Fibroblast of villous mesenchyme (primary cell): ENCODE results near the gene OR7C1. TPM values are rescaled to one million over a fixed set of nuclear protein-coding genes. Genes with fewer than 3 reads are reported as not detected.
A peak's percentile ranks its signal among the peaks of the same experiment; 100 is the strongest.
"Not testable (repeated sequence)": the region's sequence is repeated elsewhere in the genome, so short reads cannot be mapped to it uniquely, and the experiment has no call there.

Experiments used
- DNase-seq: peaks from one replicate; pipeline ENCODE4 v3.0.0-alpha.2; 2010; ENCODE audit warnings: low read depth
- H3K4me3 ChIP-seq: 2 replicates; pipeline ENCODE4 v1.5.1; 2011; ENCODE audit warnings: low read depth, mild to moderate bottlenecking, low read length
- total RNA-seq: library from RNA; depleted of rRNA; stranded (reverse); fragments of >200 nt; gene quantifications from 2 replicates; pipeline ENCODE4 v1.2.3, GENCODE V29; 2012
- TF ChIP-seq, protein P1 (sequence below): IDR thresholded peaks from 2 replicates; pipeline ENCODE4 v1.5.1; 2012; ENCODE audit warnings: low read depth, mild to moderate bottlenecking, low read length; ENCODE audit not compliant: insufficient read depth

Gene OR7C1
- total RNA-seq, 1 donor, result not detected

DNA sequence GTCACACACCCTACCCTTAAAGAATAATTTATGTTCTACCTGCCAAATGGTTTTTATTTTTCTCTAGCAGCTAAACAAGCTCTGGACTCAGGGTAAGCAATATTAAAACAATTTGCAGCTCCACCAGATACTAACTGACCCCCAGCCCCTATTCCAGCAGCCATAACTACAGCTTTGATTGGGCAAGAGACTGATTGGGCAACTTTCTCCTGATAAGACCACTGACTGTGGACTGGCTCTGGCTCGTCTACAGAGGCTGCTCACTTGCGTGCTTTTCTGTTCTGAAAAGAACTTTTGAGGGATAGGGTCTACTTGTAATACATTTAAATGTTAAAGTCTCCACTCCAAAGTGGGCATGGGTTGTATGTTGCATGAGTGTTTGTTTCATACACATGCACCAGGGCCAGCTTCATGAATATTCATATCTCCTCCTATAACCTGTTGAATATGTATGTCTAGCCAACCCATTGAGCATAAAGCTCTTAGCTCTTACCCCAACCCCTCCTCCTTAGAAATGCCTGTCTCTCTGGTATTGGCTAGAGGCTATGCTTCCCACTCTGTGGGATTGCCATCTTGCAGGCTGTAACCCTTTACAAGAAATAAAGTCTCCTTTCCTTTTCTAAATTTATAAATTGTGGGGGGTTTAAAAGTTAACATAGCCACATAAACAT, 19.9 kb downstream of the OR7C1 start:
- DNase-seq, result peak; percentile 20
- H3K4me3 ChIP-seq, result no peak overlapping the region
- TF ChIP-seq, protein P1, sequence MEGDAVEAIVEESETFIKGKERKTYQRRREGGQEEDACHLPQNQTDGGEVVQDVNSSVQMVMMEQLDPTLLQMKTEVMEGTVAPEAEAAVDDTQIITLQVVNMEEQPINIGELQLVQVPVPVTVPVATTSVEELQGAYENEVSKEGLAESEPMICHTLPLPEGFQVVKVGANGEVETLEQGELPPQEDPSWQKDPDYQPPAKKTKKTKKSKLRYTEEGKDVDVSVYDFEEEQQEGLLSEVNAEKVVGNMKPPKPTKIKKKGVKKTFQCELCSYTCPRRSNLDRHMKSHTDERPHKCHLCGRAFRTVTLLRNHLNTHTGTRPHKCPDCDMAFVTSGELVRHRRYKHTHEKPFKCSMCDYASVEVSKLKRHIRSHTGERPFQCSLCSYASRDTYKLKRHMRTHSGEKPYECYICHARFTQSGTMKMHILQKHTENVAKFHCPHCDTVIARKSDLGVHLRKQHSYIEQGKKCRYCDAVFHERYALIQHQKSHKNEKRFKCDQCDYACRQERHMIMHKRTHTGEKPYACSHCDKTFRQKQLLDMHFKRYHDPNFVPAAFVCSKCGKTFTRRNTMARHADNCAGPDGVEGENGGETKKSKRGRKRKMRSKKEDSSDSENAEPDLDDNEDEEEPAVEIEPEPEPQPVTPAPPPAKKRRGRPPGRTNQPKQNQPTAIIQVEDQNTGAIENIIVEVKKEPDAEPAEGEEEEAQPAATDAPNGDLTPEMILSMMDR, result no peak

DNA sequence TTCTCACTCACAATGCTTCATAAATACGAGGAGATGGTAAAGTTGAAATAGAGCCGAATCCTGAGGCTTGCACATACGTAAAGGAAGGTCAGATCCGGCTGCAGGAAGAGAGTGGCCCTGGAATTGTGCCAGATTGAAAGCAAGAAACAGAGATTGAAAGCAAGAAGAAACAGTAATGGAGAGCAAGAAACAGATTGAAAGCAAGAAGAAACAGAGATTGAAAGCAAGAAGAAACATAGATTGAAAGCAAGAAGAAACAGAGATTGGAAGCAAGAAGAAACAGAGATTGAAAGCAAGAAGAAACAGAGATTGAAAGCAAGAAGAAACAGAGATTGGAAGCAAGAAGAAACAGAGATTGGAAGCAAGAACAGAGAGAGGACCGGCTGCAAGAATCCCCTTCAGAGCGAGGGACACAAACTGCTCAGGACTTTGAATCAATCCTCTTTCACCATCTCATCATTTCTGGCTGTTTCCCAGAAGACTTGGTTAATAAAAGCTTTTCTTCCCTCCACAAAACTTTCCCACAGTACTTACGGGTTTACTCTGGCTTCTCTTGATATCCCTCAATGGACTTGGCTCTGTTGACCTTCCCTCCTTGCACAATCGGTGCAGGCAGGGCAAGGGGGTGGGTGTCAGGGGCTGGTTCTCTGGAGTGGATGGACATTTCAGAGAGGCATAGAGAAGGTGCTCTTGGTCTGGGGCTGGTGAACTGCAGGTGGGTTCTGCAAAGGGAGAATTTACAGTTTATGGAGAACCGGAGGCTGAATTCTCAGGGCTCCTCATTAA, 25.5 kb downstream of the OR7C1 start:
- H3K4me3 ChIP-seq, result no peak overlapping the region
- TF ChIP-seq, protein P1, result no peak
- DNase-seq, result no peak

DNA sequence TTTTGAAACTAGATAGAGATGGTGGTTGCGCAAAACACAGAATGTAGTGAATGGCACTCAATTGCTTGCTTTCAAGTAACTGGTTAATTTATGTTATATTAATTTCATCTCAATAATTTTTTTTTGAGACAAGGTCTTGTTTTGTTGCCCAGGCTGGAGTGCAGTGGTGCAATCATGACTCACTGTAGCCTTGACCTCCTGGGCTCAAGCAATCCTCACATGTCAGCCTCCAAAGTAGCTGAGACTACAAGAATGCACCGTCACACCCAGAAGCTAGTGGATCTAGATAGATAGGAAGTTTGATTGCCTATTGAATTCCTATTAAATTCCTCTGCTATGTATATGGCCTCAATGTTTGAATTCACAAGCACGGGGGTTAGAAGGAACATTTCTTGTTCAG, 30.2 kb downstream of the OR7C1 start:
- DNase-seq, result peak; percentile 9
- no peak overlapping the region for H3K4me3 ChIP-seq
- TF ChIP-seq, protein P1, result no peak

DNA sequence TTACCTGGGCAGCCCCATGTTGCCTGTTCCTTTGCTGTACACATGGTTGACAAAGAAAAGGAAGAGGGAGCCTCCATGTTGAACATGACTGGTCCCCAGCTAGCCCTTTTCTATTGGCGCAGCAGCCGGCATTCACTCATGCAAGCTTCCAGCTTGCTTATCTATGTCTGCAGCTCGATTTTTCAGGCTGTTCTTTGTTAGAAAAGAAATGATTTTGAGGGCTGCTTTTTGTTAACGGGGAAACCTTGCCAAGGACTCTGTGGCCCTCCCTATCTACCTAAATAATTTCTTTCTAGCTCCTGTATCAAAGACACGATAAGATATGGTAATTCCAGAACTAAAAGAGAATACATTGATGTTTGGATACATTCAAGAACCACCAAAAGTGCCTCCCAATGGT, 36.2 kb downstream of the OR7C1 start:
- DNase-seq, result no peak
- TF ChIP-seq, protein P1, result no peak
- H3K4me3 ChIP-seq, result no peak overlapping the region

DNA sequence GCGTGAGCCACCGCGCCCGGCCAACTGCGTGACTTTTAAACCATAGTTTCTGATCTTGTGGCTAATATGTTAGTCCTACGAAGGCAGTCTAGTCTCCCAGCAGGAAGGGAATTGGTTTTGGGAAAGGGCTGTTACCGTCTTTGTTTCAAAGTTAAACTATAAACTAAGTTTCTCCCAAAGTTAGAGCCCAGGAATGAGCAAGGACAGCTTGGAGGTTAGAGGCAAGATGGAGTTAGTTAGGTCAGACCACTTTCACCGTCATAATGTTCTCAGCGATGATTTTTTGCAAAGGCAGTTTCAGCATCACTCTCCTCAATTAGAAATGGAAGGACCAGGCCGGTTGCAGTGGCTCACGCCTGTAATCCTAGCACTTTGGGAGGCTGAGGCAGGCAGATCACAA, 39.0 kb downstream of the OR7C1 start:
- TF ChIP-seq, protein P1, result no peak
- no peak for DNase-seq
- no peak overlapping the region for H3K4me3 ChIP-seq

DNA sequence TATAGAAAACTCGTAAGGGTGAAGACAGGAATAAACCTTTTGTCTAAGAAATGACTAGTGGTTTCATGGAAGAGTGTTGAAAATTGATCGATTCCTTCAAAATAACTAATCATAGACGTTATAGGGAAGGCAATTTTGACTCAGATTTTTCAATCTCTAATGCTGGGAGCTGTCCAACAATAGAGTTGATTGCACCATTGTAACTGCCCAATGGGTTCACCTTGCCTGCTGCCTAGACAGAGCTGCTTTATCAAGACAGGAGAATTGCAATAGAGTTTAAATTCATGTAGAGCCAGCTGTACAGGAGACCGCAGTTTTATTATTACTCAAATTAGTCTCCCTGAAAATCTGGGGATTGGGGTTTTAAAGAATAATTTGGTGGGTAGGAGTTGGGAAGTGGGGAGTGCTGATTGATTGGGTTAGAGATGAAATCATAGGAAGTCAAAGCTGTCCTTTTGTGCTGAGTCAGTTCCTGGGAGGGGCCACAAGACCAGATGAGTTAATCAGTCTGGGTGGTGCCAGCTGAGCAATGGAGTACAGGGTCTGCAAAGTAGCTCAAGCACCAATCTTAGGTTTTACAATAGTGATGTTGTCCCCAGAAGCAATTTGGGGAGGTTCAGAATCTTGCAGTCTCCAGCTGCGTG, 39.8 kb downstream of the OR7C1 start:
- no peak overlapping the region for H3K4me3 ChIP-seq
- TF ChIP-seq, protein P1, result no peak
- DNase-seq, result peak; percentile 6

DNA sequence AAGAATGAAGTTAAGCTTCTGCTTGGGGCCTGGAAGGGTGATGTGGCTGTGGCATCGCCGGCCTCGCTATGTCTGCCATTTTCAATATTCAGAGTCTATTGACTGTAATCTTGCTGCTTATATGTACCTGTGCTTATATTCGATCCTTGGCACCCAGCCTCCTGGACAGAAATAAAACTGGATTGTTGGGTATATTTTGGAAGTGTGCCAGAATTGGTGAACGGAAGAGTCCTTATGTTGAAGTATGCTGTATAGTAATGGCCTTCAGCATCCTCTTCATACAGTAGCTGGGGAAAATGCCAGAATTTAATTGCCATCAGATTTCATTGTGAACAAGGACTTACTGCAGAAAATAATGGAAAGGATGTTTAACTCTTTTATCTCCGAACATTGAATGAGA, 42.7 kb downstream of the OR7C1 start:
- DNase-seq, H3K4me3 ChIP-seq: not testable (repeated sequence)
